Astrocyte (in vitro differentiated cells and primary cell): ENCODE measurements around the gene EEF1AKMT3.

Experiments
- EZH2 ChIP-seq: IDR thresholded peaks from 2 replicates; pipeline ENCODE4 v1.6.1; 2012; ENCODE audit warnings: mild to moderate bottlenecking, low read length, inconsistent platforms; ENCODE audit not compliant: insufficient read depth
- TF ChIP-seq, protein P1 (sequence below): IDR thresholded peaks from 2 replicates; pipeline ENCODE4 v1.5.1; 2011; ENCODE audit warnings: low read depth, mild to moderate bottlenecking, inconsistent platforms, low read length, moderate library complexity; ENCODE audit not compliant: insufficient read depth

GRCh38 chr12:57777367-57777766 is 5.0 kb downstream of the EEF1AKMT3 start:
- no peak for TF ChIP-seq EZH2
- TF ChIP-seq, protein P1, sequence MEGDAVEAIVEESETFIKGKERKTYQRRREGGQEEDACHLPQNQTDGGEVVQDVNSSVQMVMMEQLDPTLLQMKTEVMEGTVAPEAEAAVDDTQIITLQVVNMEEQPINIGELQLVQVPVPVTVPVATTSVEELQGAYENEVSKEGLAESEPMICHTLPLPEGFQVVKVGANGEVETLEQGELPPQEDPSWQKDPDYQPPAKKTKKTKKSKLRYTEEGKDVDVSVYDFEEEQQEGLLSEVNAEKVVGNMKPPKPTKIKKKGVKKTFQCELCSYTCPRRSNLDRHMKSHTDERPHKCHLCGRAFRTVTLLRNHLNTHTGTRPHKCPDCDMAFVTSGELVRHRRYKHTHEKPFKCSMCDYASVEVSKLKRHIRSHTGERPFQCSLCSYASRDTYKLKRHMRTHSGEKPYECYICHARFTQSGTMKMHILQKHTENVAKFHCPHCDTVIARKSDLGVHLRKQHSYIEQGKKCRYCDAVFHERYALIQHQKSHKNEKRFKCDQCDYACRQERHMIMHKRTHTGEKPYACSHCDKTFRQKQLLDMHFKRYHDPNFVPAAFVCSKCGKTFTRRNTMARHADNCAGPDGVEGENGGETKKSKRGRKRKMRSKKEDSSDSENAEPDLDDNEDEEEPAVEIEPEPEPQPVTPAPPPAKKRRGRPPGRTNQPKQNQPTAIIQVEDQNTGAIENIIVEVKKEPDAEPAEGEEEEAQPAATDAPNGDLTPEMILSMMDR = no peak
